Testis (tissue), 2 donors: ENCODE measurements around the gene TERB1.

Experiments used
- POLR2A ChIP-seq: fragments of 450-650 bp; IDR thresholded peaks from one replicate; pipeline ENCODE4 v1.6.1; 2017; ENCODE audit warnings: antibody characterized with exemption, mild to moderate bottlenecking, moderate library complexity
- TF ChIP-seq, protein P1 (sequence below), 3 experiments: fragments of 450-650 bp in 2 of 3; fragments of 200-600 bp in 1 of 3; sonication (generic) in 1 of 3; IDR thresholded peaks; one replicate each; pipeline ENCODE4 v1.5.1; 2016 to 2019; ENCODE audit warnings: antibody characterized with exemption in 3 of 3, mild to moderate bottlenecking in 2 of 3, moderate library complexity in 1 of 3

DNA sequence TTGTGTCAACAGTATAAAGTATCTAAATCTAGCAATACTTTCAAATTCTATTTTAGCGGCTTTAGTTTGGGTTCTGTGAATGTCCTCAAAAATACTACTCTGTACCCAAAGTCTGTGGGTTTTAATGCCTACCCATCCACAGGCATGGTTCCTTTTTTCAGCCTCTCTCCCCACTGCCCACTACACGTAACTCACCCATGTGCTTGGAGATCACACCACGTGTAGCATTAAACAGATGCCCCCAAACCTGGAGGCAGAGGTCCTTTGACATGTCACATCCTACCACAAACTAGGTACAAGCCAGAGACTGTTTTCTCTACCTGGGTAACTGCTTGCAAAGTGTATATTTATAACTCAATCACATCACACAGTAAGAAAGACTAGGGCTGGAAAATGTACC lies 55.3 kb downstream of the TERB1 start:
- TF ChIP-seq POLR2A, result no peak
- TF ChIP-seq, protein P1, sequence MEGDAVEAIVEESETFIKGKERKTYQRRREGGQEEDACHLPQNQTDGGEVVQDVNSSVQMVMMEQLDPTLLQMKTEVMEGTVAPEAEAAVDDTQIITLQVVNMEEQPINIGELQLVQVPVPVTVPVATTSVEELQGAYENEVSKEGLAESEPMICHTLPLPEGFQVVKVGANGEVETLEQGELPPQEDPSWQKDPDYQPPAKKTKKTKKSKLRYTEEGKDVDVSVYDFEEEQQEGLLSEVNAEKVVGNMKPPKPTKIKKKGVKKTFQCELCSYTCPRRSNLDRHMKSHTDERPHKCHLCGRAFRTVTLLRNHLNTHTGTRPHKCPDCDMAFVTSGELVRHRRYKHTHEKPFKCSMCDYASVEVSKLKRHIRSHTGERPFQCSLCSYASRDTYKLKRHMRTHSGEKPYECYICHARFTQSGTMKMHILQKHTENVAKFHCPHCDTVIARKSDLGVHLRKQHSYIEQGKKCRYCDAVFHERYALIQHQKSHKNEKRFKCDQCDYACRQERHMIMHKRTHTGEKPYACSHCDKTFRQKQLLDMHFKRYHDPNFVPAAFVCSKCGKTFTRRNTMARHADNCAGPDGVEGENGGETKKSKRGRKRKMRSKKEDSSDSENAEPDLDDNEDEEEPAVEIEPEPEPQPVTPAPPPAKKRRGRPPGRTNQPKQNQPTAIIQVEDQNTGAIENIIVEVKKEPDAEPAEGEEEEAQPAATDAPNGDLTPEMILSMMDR (IDR thresholded peaks at IDR 0.05), result no peak
